GM03348 (cell line): ENCODE data around the gene ARHGEF28.

Source experiments
- DNase-seq: peaks from one replicate; pipeline ENCODE4 v3.0.0; 2012; ENCODE audit warnings: low spot score

Gene ARHGEF28

GRCh38 chr5:73900566-73900965 is 274.6 kb downstream of the ARHGEF28 start:
- DNase-seq = no peak

GRCh38 chr5:73901043-73901442 is 275.0 kb downstream of the ARHGEF28 start:
- DNase-seq = no peak

GRCh38 chr5:73901455-73901854 is 275.5 kb downstream of the ARHGEF28 start:
- no peak for DNase-seq

- DNase-seq = peak; percentile 69
These were observed 276.5 kb downstream of the ARHGEF28 start for GRCh38 chr5:73902327-73903051.

GRCh38 chr5:73903169-73903568 is 277.2 kb downstream of the ARHGEF28 start:
- no peak for DNase-seq

- no peak for DNase-seq
These were observed 280.3 kb downstream of the ARHGEF28 start for GRCh38 chr5:73906277-73906676.

GRCh38 chr5:73907164-73907563 is 281.2 kb downstream of the ARHGEF28 start:
- DNase-seq = no peak

GRCh38 chr5:73908395-73908794 is 282.4 kb downstream of the ARHGEF28 start:
- DNase-seq = no peak

- no peak for DNase-seq
These were observed 282.9 kb downstream of the ARHGEF28 start for GRCh38 chr5:73908846-73909245.

- no peak for DNase-seq
These were observed 283.5 kb downstream of the ARHGEF28 start for GRCh38 chr5:73909474-73909873.

GRCh38 chr5:73911761-73912393 is 285.9 kb downstream of the ARHGEF28 start:
- no peak for DNase-seq

GRCh38 chr5:73912821-73913271 is 286.9 kb downstream of the ARHGEF28 start:
- no peak for DNase-seq

- DNase-seq = no peak
These were observed 288.0 kb downstream of the ARHGEF28 start for GRCh38 chr5:73913971-73914370.

- DNase-seq = no peak
These were observed 289.3 kb downstream of the ARHGEF28 start for GRCh38 chr5:73915345-73915744.

- peak; percentile 29 for DNase-seq
These were observed 291.4 kb downstream of the ARHGEF28 start for GRCh38 chr5:73917433-73917832.

GRCh38 chr5:73917891-73918290 is 291.9 kb downstream of the ARHGEF28 start:
- DNase-seq = no peak

- DNase-seq = no peak
These were observed 292.8 kb downstream of the ARHGEF28 start for GRCh38 chr5:73918791-73919221.

- DNase-seq = no peak
These were observed 295.7 kb downstream of the ARHGEF28 start for GRCh38 chr5:73921741-73922140.

GRCh38 chr5:73922224-73922623 is 296.2 kb downstream of the ARHGEF28 start:
- no peak for DNase-seq

- DNase-seq = no peak
These were observed 297.0 kb downstream of the ARHGEF28 start for GRCh38 chr5:73922875-73923557.

GRCh38 chr5:73928476-73929070 is 302.6 kb downstream of the ARHGEF28 start:
- DNase-seq = no peak

GRCh38 chr5:73935719-73936118 is 309.7 kb downstream of the ARHGEF28 start:
- DNase-seq = no peak
